Fibroblast of peridontal ligament (primary cell): ENCODE measurements around the gene ZNF501.

Experiments
- DNase-seq: peaks from one replicate; pipeline ENCODE4 v3.0.0-alpha.2; 2010; ENCODE audit errors: extremely low read depth

The ZNF501 gene

GRCh38 chr3:44729384-44729910 lies at the start of gene ZNF501:
ZNF501 (plus strand) TSS chr3:44729635; CDS start chr3:44734422, 4,787 bp downstream.
- DNase-seq: peak; percentile 93

DNA sequence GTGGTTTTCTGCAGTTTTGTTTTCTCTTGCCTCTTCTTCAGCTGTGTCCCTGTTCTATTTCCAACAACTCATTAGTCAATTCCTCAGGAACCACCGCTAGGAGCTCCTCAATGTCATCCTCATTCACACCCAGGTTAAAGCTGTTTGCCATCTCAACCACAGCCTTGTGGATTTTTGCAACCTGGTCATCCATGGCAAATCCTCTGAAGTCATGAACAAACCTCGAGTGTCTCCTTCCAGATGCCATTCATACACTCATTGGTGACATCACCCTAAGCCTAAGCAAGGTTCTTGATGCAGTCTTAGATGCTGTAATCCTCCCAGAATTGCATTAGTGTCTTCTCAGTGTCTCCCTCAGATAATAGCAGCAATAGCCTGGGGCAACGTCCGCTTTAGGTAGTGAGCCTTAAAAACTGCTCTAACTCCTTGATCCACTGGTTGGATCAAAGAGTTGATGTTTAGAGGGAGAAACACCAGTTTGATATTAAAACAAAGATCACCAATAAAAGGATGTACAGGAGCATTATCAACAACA lies 48.4 kb upstream of the ZNF501 start:
- no peak for DNase-seq

- DNase-seq: peak; percentile 2
These were observed 47.1 kb upstream of the ZNF501 start for GRCh38 chr3:44682182-44682896.

- peak; percentile 87 for DNase-seq
These were observed 44.2 kb upstream of the ZNF501 start for GRCh38 chr3:44685128-44685800.

DNA sequence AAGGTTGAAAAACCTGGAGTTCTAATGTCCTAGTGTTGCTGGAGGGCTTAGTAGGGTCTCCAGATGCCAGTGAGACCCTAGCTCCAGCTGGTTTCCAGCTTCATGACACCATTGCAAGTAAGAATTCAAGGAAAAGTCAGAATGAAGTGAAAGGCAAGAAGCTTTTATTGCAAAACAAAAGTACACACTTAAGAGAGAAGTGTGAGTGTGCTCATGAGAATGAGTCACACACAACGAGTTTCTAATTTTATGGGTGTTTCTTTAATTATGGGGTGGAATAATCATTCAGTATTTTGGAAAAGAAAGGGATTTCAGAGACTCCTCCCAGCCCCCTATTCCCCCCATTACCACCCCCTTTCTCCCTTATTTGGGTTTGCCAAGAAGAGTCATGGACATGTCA lies 41.5 kb upstream of the ZNF501 start:
- DNase-seq: no peak

DNA sequence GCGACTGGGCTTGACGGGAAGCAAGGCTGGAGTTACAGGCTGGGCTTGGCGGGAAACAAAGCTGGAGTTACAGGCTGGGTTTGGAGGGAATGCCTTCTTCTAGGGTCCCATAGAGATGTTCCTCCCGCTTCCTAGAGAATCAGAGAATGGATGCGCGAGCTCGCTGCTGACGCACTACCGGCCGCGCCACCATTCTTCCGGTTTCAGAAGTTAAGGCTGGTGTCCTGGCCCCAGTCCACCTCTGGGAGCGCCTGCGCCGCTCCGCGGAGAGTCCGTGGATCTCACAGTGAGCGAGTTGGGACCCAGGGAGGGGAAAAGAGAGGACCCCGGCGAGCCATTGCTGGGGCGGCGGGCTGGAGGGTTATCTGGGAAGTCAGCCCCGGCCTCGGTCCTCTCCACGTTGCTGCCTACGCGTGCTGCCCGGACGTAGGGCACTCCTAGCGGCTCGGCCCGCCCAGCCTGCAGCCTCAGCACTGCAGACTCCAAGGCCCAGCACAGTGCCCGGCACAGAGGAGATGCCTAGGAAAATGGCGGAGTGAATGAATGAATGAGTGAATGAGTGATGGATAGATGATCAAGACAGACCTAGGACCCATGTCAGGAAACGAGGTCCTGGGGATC lies 16.9 kb upstream of the ZNF501 start, which contains the start of gene ZNF502:
ZNF502 (plus strand) TSS at position 206 of the 621 bp plus-strand sequence. CDS start 7,602 bp downstream, outside the sequence.
- peak; percentile 91 for DNase-seq

- peak; percentile 6 for DNase-seq
These were observed 8.0 kb upstream of the ZNF501 start for GRCh38 chr3:44721231-44722102.

- DNase-seq: no peak
These were observed 7.4 kb upstream of the ZNF501 start for GRCh38 chr3:44722103-44722401.

GRCh38 chr3:44734646-44735168 lies 5.3 kb downstream of the ZNF501 start:
- DNase-seq: no peak

DNA sequence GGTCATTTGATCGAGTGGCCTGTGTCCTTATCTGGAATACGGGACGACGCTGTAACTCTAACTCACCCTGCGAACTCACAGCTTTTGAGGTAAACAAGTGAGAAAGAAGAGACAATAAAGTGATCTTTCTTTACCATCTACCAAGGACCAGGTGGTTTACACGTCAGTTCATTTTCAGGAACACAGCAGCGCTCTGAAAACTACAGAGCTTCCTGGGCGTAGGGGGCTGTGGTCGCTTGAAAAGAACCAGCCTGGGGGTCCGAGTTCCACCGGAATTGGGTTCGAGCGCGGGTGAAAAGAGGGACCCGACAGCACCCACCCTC lies 31.6 kb downstream of the ZNF501 start:
- DNase-seq: no peak

DNA sequence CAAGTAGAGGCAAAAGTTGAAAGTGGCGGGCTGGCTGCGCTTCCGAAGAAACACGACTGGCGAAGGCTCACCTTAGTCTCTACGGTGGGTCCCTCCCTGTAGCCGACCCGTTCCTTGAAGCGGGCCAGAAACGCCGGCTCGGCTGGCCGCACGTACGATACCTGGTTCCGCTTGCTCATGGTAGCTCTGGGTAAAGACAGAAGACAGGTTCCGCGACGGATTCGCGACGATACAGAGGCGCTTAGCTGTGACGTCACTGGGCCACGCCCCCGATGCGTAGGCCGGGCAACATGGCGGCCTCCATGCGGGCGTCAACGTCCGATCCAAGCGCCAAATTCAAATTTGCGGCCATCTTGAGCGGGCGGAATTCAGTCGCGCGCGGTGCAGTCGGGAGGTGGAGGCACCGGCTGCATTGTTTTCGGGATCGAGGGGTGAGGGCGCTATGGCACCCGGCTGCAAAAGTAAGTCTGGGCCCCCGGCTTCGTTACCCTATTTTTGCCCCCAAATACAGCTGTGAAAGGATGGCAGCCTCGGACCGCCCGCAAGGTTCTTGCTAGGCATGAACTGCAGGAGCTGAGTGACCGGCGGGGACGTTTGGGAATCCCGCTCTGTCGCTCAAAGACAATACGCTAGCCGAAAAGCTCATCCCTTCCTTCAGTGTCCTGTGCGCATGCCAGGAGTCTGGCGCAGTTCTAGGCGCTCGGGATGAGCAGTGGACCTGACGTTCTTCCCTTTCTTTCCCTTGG lies 32.2 kb downstream of the ZNF501 start, which contains the start of the genes KIAA1143 and KIF15:
KIAA1143 (minus strand) TSS at position 196 of the 746 bp plus-strand sequence; CDS start at position 179, 17 bp downstream.
KIF15 (plus strand) TSS at position 371 of the 746 bp plus-strand sequence; CDS start at position 443, 72 bp downstream.
- DNase-seq: peak; percentile 94

GRCh38 chr3:44762170-44762677 lies 32.8 kb downstream of the ZNF501 start:
- peak; percentile 15 for DNase-seq

DNA sequence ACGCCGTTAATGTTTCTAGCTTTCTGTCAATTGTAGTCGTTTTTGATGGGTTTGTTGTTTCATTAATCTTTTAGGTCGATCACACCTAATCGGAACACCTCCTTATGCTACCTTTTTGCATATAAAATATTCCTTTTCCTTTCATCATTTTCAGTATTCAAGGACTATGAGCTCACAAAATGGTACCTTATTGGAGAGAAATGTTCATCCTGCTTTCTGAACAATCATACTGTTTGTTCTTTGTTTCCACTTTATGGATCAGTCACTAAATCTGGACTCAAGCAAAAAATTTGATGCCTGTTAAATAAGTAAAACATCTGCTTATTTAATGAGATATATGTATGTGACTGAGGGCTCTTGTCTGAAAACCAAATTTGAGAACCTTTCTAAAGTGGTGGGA lies 33.3 kb downstream of the ZNF501 start:
- no peak for DNase-seq

DNA sequence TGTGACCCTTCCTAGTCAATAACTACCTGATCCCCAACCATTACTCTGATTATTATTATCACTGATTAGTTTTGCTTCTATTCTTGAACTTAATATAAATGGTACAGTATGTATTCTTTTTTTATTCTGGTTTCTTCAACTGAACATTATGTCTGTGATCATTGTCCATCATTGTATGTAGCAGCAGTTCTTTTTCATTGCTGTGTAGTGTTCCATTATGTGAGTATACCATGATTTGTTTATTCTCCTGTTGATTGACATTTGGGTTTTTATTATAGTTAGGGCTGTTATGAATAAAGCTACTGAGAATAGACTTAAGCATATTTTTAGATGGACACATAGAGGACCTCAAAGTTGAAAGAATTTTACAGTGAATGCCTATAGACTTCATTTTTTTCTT lies 34.8 kb downstream of the ZNF501 start:
- DNase-seq: no peak

DNA sequence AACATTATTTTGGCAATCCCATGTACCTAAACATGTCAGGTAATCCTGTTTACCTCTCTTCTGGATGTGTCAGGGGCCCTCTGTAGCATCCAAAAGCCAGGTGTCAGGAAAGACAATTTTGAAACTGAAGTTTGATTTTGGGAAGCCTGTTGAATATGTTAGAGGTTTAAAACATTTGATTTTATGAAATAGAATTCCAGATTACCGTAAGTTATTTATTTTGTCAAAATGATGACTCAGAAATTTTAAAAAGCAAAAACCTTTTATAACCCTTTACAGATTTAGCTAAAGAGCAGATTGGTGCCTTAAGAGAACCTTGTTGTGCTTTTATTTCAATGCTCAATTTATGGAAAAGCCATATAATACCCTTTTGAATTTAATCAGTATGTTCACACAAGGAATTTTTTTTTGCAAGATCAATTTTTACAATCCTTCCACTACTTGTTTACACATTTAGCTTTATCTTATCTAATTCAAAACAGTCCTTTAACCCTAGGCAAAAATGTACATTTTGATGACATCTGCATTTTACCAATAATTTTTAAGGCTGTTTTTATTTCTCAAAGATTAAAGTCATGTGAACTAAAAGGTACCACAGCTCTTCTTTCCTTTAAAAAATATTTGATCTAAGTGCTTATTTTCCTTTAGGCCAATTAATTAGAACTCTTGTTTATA lies 42.1 kb downstream of the ZNF501 start:
- no peak for DNase-seq

DNA sequence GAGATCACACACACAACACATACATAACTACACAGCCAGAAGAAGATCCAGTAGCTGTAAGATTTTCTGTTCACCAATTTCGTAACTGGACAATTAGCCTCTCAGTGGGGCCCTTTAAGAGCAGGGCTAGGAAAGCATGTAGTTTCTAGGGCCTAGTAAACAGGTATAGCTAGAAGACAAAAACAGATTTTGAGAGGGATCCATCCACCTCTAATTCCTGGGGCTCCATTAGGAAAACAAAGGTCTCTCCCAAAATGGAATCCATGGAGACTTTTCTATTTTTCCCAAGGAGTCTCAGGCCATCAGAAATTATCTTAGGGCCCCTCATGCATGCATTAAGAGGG lies 42.6 kb downstream of the ZNF501 start:
- DNase-seq: no peak

DNA sequence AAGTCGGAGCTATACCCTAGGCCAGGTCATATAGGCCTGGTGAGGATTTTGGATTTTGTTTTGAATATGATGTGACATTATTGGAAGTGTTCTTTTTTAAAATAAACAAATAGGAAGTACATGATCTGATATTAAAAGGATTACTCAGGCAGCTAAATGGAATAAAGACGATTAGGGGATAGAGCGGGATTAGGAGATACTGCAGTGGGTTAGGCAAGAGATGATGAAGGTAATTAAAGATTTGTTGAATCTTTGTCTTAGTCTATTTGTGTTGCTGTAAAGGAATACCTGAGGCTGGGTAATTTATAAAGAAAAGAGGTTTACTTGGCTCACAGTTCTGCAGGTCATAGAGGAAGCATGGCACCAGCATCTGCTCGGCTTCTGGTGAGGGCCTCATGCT lies 53.5 kb downstream of the ZNF501 start:
- DNase-seq: no peak
